ENCODE data around the gene RC3H2.

GRCh38 chr9:122860319-122861142 is 44.6 kb downstream of the RC3H2 start:
- TF ChIP-seq CTCF (IDR thresholded peaks at IDR 0.05) (no peak), POLR2A (IDR thresholded peaks at IDR 0.05) (no peak)

Measured in sigmoid colon (tissue), 3 donors.